Measurements from ENCODE around the gene SSX2B. TPM values are rescaled to one million over a fixed set of nuclear protein-coding genes. Genes with fewer than 3 reads are reported as not detected.
"Not testable (repeated sequence)": the region's sequence is repeated elsewhere in the genome, so short reads cannot be mapped to it uniquely, and the experiment has no call there.

SSX2B gene
- not detected for polyA plus RNA-seq (2013, experiment 1 of 4)
- polyA plus RNA-seq (2013, experiment 2 of 4), result not detected
- not detected for polyA plus RNA-seq (2013, experiment 3 of 4)
- polyA plus RNA-seq (2013, experiment 4 of 4), result not detected

DNA sequence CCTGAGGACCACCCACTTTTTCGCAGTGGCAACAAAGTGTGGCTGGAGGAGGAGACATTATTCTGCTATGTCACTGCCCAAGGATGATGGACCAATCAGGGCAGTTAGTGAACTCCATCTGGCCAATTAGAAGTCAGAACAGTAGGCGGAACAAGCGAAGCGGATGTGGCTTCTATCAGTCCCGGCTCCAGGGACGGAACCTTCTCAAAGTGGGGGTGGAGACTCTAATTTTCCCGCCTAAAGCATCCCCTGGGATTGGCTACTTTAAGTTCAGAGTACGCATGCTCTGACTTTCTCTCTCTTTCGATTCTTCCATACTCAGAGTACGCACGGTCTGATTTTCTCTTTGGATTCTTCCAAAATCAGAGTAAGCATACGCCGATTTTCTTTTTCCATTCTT is at the start of gene SSX2B:
Gene SSX2B, plus strand, starts transcription at position 301 of the 400 bp plus-strand sequence. CDS start 1,429 bp downstream, outside the sequence.
- no CpG with 5 or more reads among the region's 13 CpGs for WGBS, 2 experiments
- not testable (repeated sequence) for H3K9me3 ChIP-seq (ENCODE audit: control insufficient read depth, low read length); H3K4me3 ChIP-seq (ENCODE audit: insufficient read depth, low read depth, low read length); H3K27ac ChIP-seq (ENCODE audit: insufficient read depth, low read depth, low read length, poor library complexity, severe bottlenecking); H3K27me3 ChIP-seq (ENCODE audit: control insufficient read depth, insufficient read depth, low read length, poor library complexity, severe bottlenecking); H3K4me1 ChIP-seq (ENCODE audit: control insufficient read depth, insufficient read depth, low read length); H3K36me3 ChIP-seq (ENCODE audit: control insufficient read depth, insufficient read depth, low read length)

GRCh38 chrX:52707078-52707477 is 44.0 kb upstream of the SSX2B start, which contains the start of gene SSX2:
SSX2 (minus strand) TSS chrX:52707178; CDS start chrX:52705749, 1,429 bp downstream.
- H3K9me3 ChIP-seq (ENCODE audit: control insufficient read depth, low read length); H3K27me3 ChIP-seq (ENCODE audit: control insufficient read depth, insufficient read depth, low read length, poor library complexity, severe bottlenecking); H3K4me1 ChIP-seq (ENCODE audit: control insufficient read depth, insufficient read depth, low read length); H3K27ac ChIP-seq (ENCODE audit: insufficient read depth, low read depth, low read length, poor library complexity, severe bottlenecking); H3K4me3 ChIP-seq (ENCODE audit: insufficient read depth, low read depth, low read length); H3K36me3 ChIP-seq (ENCODE audit: control insufficient read depth, insufficient read depth, low read length): not testable (repeated sequence)
- no CpG with 5 or more reads among the region's 13 CpGs for WGBS, 2 experiments

DNA sequence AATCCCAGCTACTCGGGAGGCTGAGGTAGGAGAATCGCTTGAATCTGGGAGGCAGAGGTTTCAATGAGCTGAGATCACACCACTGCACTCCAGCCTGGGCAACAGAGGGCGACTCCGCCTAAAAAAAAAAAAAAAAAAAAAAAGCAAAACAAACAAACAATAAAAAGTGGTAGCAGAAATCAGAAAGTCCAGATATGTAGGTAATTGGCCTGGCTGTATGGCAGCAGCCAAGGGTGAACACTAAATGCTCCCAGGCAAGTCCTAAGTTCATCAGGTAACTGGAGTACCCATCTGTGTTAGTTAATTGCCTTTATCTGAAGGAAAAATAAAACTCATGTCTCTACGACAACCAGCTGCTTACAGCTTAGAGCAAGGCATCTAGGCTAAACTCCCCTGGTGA is 14.9 kb downstream of the SSX2B start:
- not testable (repeated sequence) for H3K36me3 ChIP-seq (ENCODE audit: control insufficient read depth, insufficient read depth, low read length); H3K4me3 ChIP-seq (ENCODE audit: insufficient read depth, low read depth, low read length); H3K9me3 ChIP-seq (ENCODE audit: control insufficient read depth, low read length); H3K27ac ChIP-seq (ENCODE audit: insufficient read depth, low read depth, low read length, poor library complexity, severe bottlenecking); H3K27me3 ChIP-seq (ENCODE audit: control insufficient read depth, insufficient read depth, low read length, poor library complexity, severe bottlenecking); H3K4me1 ChIP-seq (ENCODE audit: control insufficient read depth, insufficient read depth, low read length)
- WGBS, 2 experiments, result no CpG with 5 or more reads among the region's 5 CpGs

GRCh38 chrX:52773504-52773903 is 22.5 kb downstream of the SSX2B start:
- not testable (repeated sequence) for H3K27me3 ChIP-seq (ENCODE audit: control insufficient read depth, insufficient read depth, low read length, poor library complexity, severe bottlenecking); H3K27ac ChIP-seq (ENCODE audit: insufficient read depth, low read depth, low read length, poor library complexity, severe bottlenecking); H3K9me3 ChIP-seq (ENCODE audit: control insufficient read depth, low read length); H3K4me3 ChIP-seq (ENCODE audit: insufficient read depth, low read depth, low read length); H3K4me1 ChIP-seq (ENCODE audit: control insufficient read depth, insufficient read depth, low read length); H3K36me3 ChIP-seq (ENCODE audit: control insufficient read depth, insufficient read depth, low read length)
- WGBS, 2 experiments, result 76 to 88% methylated on average over 5 to 7 of the region's 11 CpGs

- H3K4me1 ChIP-seq (ENCODE audit: control insufficient read depth, insufficient read depth, low read length); H3K36me3 ChIP-seq (ENCODE audit: control insufficient read depth, insufficient read depth, low read length); H3K27me3 ChIP-seq (ENCODE audit: control insufficient read depth, insufficient read depth, low read length, poor library complexity, severe bottlenecking); H3K27ac ChIP-seq (ENCODE audit: insufficient read depth, low read depth, low read length, poor library complexity, severe bottlenecking); H3K9me3 ChIP-seq (ENCODE audit: control insufficient read depth, low read length); H3K4me3 ChIP-seq (ENCODE audit: insufficient read depth, low read depth, low read length): not testable (repeated sequence)
- WGBS, 2 experiments, result 84% methylated on average over 2 of the region's 2 CpGs; no CpG with 5 or more reads in 1 of the 2 experiments
Measured at GRCh38 chrX:52797327-52797726, 46.3 kb downstream of the SSX2B start, which contains the start of gene SPANXN5. SPANXN5 (minus strand) TSS chrX:52797427; CDS start chrX:52797348, 79 bp downstream.

DNA sequence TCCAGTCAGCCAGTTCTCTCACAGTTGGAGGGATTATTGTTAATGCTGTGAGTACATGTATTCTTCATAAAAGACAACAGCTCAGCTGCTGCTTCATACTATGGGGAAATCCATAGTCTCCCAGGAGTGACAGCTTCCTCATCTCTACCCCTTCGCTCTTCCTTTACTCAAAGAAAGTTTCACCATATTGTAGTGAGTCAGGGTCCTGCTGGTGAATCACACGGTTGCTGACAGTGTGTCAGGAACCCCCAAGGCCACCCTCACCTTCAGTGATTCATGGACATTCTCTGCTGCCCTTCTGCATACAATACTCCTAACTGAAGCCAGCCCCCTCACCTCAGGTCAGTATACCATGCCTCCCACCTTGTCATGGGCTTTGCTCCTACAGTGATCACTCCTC is 53.8 kb downstream of the SSX2B start:
- not testable (repeated sequence) for H3K9me3 ChIP-seq (ENCODE audit: control insufficient read depth, low read length); H3K4me1 ChIP-seq (ENCODE audit: control insufficient read depth, insufficient read depth, low read length); H3K27me3 ChIP-seq (ENCODE audit: control insufficient read depth, insufficient read depth, low read length, poor library complexity, severe bottlenecking); H3K27ac ChIP-seq (ENCODE audit: insufficient read depth, low read depth, low read length, poor library complexity, severe bottlenecking); H3K4me3 ChIP-seq (ENCODE audit: insufficient read depth, low read depth, low read length); H3K36me3 ChIP-seq (ENCODE audit: control insufficient read depth, insufficient read depth, low read length)
- WGBS, 2 experiments, result 57 to 70% methylated on average over 2 of the region's 2 CpGs

All from ectodermal cell (in vitro differentiated cells).